Sigmoid colon (tissue), 7 donors: ENCODE measurements around the gene CABP7. TPM values are rescaled to one million over a fixed set of nuclear protein-coding genes. Genes with fewer than 3 reads are reported as not detected.

Experiments used
- DNase-seq: peaks from one replicate; pipeline ENCODE4 v3.0.0-alpha.2; 2019
- H3K27ac ChIP-seq, 4 donors: fragments of 200-600 bp; sonication (generic); one replicate each; pipeline ENCODE4 v1.5.1; 2016 to 2019; ENCODE audit warnings: mild to moderate bottlenecking in 1 of 4
- H3K27me3 ChIP-seq, 3 donors: fragments of 200-600 bp; sonication (generic); one replicate each; pipeline ENCODE4 v1.5.1; 2019; ENCODE audit warnings: mild to moderate bottlenecking in 1 of 3
- H3K36me3 ChIP-seq, 4 donors: fragments of 200-600 bp; sonication (generic); one replicate each; pipeline ENCODE4 v1.5.1; 2016 to 2019
- H3K4me1 ChIP-seq, 4 donors: fragments of 200-600 bp; sonication (generic); one replicate each; pipeline ENCODE4 v1.5.1; 2017 to 2019
- H3K4me3 ChIP-seq, 4 donors: fragments of 200-600 bp; sonication (generic); one replicate each; pipeline ENCODE4 v1.5.1; 2017 to 2019; ENCODE audit warnings: mild to moderate bottlenecking in 2 of 4, moderate library complexity in 1 of 4
- H3K9me3 ChIP-seq, 4 donors: fragments of 200-600 bp in 3 of 4; sonication (generic) in 3 of 4; one replicate each; pipeline versions ENCODE4 v1.5.1 to v1.6.1; 2013 to 2019
- CTCF ChIP-seq, 4 experiments: fragments of 450-650 bp in 3 of 4; fragments of 200-600 bp in 1 of 4; IDR thresholded peaks; one replicate each; pipeline ENCODE4 v1.5.1; 2016 to 2019; ENCODE audit warnings: antibody characterized with exemption in 4 of 4, mild to moderate bottlenecking in 3 of 4, moderate library complexity in 2 of 4
- EP300 ChIP-seq, 4 donors: sonication (generic); formaldehyde crosslinking; IDR thresholded peaks; one replicate each; pipeline ENCODE4 v1.6.1; 2017; ENCODE audit warnings: antibody characterized with exemption in 4 of 4
- POLR2A ChIP-seq, 2 donors: fragments of 450-650 bp; IDR thresholded peaks; one replicate each; pipeline ENCODE4 v1.6.1; 2016; ENCODE audit warnings: antibody characterized with exemption in 2 of 2, mild to moderate bottlenecking in 2 of 2, moderate library complexity in 2 of 2
- POLR2AphosphoS5 ChIP-seq, 4 donors: sonication (generic); formaldehyde crosslinking; IDR thresholded peaks; one replicate each; pipeline ENCODE4 v1.6.1; 2017; ENCODE audit warnings: antibody characterized with exemption in 4 of 4
- WGBS, 2 donors: extraction: QIAGEN DNeasy Blood & Tissue Kit; methylation state at CpG; one replicate each; pipeline ENCODE4 v1.1.7; 2013; 5-methylcytosine and 5-hydroxymethylcytosine counted together
- intact Hi-C: fragments of 100-400 bp; cut with DNase I; formaldehyde crosslinking; loops from one replicate; pipeline ENCODE4 v1.15.1; 2023
- polyA plus RNA-seq, 3 donors: library from polyadenylated mRNA; stranded (reverse); fragments of 200-250 nt; gene quantifications; one replicate each; pipeline ENCODE4 v1.2.3, GENCODE V29; 2013
- total RNA-seq, 4 donors: library from RNA; depleted of rRNA; stranded (reverse); fragments of >200 nt; gene quantifications; one replicate each; pipeline ENCODE4 v1.1.0, GENCODE V29; 2016
- donor health status: healthy with polysubstance abuse.
- donor health status: Bipolar disorder and iron deficiency.
- donor health status: healthy.

Gene CABP7
- total and polyA plus RNA-seq, 7 donors, result under 0.01 to 1.1 (median 0.47) TPM; not detected in 4

GRCh38 chr22:29707471-29707870 is 12.3 kb upstream of the CABP7 start:
- H3K9me3 ChIP-seq, result no peaks in the 10 kb centered on the region
- no peaks in the 10 kb centered on the region for H3K36me3 ChIP-seq
- H3K27me3 ChIP-seq, result peaks cover 0 to 17% (median 0%) of the 10 kb centered on the region in 3 donors
- intact Hi-C loops, result no loop called here
- H3K4me1 ChIP-seq, result peaks cover 0 to 30% (median 27%) of the 10 kb centered on the region in 4 donors
- no peak for DNase-seq
- WGBS, 2 donors, result 82 to 92% methylated on average over 5 of the region's 5 CpGs
- TF ChIP-seq POLR2AphosphoS5 (IDR thresholded peaks at IDR 0.05), result no peak
- no peak for TF ChIP-seq EP300 (IDR thresholded peaks at IDR 0.05)
- no peak for TF ChIP-seq CTCF (IDR thresholded peaks at IDR 0.05)
- TF ChIP-seq POLR2A (IDR thresholded peaks at IDR 0.05), result no peak
- no peak overlapping the region for H3K27ac ChIP-seq
- no peak overlapping the region for H3K4me3 ChIP-seq

DNA sequence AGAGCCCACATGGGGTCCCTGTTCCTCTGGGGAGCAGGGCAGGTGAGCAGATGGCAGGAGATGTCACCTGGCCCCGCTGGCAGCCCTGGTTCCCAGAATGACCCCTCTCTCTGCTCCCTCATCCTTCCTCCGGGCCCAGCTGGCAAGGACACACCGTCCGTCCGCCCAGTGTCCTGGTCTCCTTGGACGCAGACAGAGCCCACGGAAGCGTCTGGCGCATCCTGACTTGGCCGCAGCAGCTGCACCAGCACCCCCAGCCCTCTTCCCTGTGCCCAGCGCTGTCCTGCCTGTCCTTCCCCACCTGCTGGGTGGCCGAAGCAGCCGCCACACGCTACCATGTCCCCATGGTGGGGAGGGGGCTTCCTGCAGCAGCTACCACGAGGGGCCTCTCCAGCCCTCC is 9.6 kb upstream of the CABP7 start:
- Histone ChIP-seq H3K27me3 (peaks cover 0 to 1% (median 0%) of the 10 kb centered on the region in 3 donors), H3K9me3 (no peaks in the 10 kb centered on the region), H3K36me3 (no peaks in the 10 kb centered on the region), H3K4me1 (peaks cover 0 to 20% (median 17%) of the 10 kb centered on the region in 4 donors), H3K4me3 (no peak overlapping the region), H3K27ac (no peak overlapping the region)
- DNase-seq, result no peak
- WGBS, 2 donors, result 82 to 83% methylated on average over 15 of the region's 15 CpGs
- TF ChIP-seq CTCF (IDR thresholded peaks at IDR 0.05) (no peak), POLR2AphosphoS5 (IDR thresholded peaks at IDR 0.05) (no peak), EP300 (IDR thresholded peaks at IDR 0.05) (no peak), POLR2A (IDR thresholded peaks at IDR 0.05) (no peak)
- intact Hi-C loops, result no loop called here

- intact Hi-C loops, result no loop called here
- no peak for DNase-seq
- no peaks in the 10 kb centered on the region for H3K9me3 ChIP-seq
- H3K4me3 ChIP-seq, result no peak overlapping the region
- WGBS, 2 donors, result 36 to 63% methylated on average over 18 of the region's 18 CpGs
- no peaks in the 10 kb centered on the region for H3K36me3 ChIP-seq
- TF ChIP-seq POLR2AphosphoS5 (IDR thresholded peaks at IDR 0.05) (no peak), EP300 (IDR thresholded peaks at IDR 0.05) (no peak), CTCF (IDR thresholded peaks at IDR 0.05) (no peak), POLR2A (IDR thresholded peaks at IDR 0.05) (no peak)
- peaks cover 0 to 6% (median 0%) of the 10 kb centered on the region in 3 donors for H3K27me3 ChIP-seq
- H3K4me1 ChIP-seq, result peaks cover 0 to 15% (median 12%) of the 10 kb centered on the region in 4 donors
- H3K27ac ChIP-seq, result no peak overlapping the region
Measured at GRCh38 chr22:29710922-29711593, 8.7 kb upstream of the CABP7 start.

GRCh38 chr22:29712119-29712518 is 7.7 kb upstream of the CABP7 start:
- H3K36me3 ChIP-seq, result no peaks in the 10 kb centered on the region
- TF ChIP-seq EP300 (IDR thresholded peaks at IDR 0.05), result no peak
- TF ChIP-seq POLR2AphosphoS5 (IDR thresholded peaks at IDR 0.05), result no peak
- TF ChIP-seq CTCF (IDR thresholded peaks at IDR 0.05), result no peak
- TF ChIP-seq POLR2A (IDR thresholded peaks at IDR 0.05), result no peak
- H3K27ac ChIP-seq, result no peak overlapping the region
- H3K27me3 ChIP-seq, result peaks cover 0 to 9% (median 1%) of the 10 kb centered on the region in 3 donors
- 83 to 90% methylated on average over 2 of the region's 2 CpGs for WGBS, 2 donors
- no peak for DNase-seq
- H3K9me3 ChIP-seq, result no peaks in the 10 kb centered on the region
- intact Hi-C loops, result no loop called here
- H3K4me1 ChIP-seq, result peaks cover 0 to 15% (median 11%) of the 10 kb centered on the region in 4 donors
- H3K4me3 ChIP-seq, result no peak overlapping the region
